MM.1S (cell line): ENCODE data around the gene SLC35A4.

ENCODE experiments used
- EZH2 ChIP-seq: fragments of 300-600 bp; sonication (generic); optimal IDR thresholded peaks from 2 replicates; pipeline ENCODE3; 2017; ENCODE audit warnings: low read depth, mild to moderate bottlenecking, antibody characterized with exemption, low read length, mixed read lengths
- EZH2phosphoT487 ChIP-seq: fragments of 300-600 bp; sonication (generic); IDR thresholded peaks from 2 replicates; pipeline ENCODE4 v1.6.1; 2018; ENCODE audit warnings: antibody characterized with exemption, low read length
- TF ChIP-seq, protein P1 (sequence below): fragments of 300-600 bp; sonication (generic); IDR thresholded peaks from 2 replicates; pipeline ENCODE4 v1.5.1; 2016; ENCODE audit warnings: antibody characterized with exemption, low read length, mixed read lengths

DNA sequence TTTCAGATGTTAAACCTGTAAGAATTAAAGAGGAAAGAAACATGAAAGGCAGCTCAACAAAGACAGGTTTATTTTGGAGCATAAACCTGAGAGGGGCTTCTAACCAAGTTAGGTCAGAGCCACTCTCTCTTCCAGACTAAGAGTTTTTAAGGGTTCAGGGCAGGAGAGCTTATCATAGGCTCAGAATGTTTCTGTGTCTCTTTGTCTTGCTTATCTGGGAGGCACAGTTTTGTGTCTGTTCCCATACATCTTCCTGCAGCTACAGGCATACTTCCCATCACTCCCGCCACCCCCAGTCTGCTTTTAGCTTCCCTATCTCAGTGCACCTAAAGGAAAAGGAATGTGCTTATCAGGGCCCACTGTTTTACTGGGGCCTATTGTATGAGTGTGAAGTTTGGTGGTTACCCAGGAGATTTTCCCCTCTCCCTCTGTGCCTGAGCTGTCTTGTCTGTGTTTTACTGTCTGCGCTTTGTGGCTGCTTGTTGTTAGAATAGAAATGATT lies 46.4 kb downstream of the SLC35A4 start:
- TF ChIP-seq, protein P1, sequence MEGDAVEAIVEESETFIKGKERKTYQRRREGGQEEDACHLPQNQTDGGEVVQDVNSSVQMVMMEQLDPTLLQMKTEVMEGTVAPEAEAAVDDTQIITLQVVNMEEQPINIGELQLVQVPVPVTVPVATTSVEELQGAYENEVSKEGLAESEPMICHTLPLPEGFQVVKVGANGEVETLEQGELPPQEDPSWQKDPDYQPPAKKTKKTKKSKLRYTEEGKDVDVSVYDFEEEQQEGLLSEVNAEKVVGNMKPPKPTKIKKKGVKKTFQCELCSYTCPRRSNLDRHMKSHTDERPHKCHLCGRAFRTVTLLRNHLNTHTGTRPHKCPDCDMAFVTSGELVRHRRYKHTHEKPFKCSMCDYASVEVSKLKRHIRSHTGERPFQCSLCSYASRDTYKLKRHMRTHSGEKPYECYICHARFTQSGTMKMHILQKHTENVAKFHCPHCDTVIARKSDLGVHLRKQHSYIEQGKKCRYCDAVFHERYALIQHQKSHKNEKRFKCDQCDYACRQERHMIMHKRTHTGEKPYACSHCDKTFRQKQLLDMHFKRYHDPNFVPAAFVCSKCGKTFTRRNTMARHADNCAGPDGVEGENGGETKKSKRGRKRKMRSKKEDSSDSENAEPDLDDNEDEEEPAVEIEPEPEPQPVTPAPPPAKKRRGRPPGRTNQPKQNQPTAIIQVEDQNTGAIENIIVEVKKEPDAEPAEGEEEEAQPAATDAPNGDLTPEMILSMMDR: no peak
- no peak for TF ChIP-seq EZH2
- no peak for TF ChIP-seq EZH2phosphoT487
